Fibroblast of upper back skin (primary cell): ENCODE data around the gene CCDC63.
A peak's percentile ranks its signal among the peaks of the same experiment; 100 is the strongest.
"Not testable (repeated sequence)": the region's sequence is repeated elsewhere in the genome, so short reads cannot be mapped to it uniquely, and the experiment has no call there.

ENCODE experiments used
- DNase-seq: peaks from one replicate; pipeline ENCODE4 v3.0.0-alpha.2; 2013

CCDC63 gene

DNA sequence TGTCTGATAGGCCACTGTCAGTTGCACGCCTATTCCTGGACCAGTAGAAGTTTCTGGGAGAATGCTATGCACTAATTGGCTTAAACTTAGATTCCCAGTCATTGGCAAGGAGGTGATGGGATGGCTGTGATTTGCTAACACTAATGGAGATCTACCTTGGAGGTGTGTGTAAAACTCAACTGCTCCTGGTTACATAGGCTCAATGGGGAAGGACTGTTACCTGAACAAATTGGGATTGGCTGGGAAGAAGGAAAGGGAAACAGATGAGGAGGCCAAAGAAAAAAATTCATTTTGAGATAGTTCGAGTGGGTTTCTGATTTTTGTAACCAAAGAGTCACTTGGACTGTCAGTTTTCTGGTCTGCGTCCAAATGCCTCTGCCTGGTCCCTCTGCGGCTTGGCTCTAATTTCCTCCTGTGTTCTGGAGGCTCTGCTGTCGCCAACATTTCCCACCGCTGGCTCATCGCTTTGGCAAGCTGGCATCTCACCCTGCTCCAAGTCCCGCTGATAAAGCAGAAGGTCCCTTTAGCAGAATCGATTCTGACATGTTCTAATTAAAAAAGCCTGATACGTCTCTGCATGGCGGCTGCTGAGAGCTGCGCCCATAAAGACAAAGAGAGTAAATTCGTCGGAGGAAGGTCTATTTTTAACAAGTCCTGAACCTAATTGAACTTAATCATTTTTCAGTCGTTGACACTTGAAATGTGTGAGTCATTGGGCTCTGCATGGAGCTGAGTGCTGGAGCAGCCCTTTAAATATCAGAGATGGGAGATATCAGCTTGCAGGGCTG, 2.0 kb upstream of the CCDC63 start:
- peak; percentile 53 for DNase-seq

DNA sequence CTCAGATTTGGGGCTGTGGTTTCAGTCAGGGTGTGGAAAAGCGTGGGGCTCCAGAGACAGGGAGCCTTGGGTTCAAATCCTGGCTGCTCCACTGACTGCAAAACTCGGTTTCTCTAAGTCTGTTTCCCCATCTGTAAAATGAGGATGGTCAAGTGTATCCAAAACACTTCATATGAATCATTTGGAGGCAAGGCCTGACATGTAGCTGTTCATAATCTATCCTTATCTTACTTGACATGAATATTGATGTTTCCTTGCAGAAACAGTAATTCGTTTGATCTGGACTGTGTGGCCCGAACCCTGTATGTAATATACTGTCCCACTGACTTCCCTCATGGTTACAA, 1.5 kb upstream of the CCDC63 start:
- no peak for DNase-seq

DNA sequence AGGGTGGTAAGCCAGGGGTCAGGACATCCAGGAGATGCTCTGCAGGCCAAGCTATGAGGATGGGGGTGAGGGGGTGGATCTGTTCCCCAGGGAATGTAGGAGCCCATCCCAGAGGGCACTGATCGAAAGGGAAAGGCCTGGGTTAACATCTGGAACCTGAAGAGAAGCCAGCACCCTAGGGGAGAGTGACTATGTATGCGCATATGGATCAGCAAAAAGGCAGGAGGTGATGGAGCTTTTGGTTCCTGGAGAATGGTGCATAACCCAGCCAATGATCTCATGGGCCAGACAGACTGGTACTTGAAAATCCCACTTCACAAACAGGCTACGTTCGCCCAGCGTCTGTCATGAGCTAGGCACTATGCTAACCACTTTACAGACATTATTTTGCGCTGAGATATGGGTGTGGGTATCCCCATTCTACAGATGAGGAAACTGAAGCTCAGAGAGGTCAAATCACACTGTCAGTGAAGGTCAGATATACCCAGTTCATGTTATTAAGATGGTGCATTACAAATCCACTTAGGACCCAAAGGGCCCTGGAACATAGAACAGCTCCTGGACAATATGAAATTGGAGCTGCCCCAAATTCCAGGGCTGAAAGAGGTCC, 1.6 kb downstream of the CCDC63 start:
- no peak for DNase-seq

DNA sequence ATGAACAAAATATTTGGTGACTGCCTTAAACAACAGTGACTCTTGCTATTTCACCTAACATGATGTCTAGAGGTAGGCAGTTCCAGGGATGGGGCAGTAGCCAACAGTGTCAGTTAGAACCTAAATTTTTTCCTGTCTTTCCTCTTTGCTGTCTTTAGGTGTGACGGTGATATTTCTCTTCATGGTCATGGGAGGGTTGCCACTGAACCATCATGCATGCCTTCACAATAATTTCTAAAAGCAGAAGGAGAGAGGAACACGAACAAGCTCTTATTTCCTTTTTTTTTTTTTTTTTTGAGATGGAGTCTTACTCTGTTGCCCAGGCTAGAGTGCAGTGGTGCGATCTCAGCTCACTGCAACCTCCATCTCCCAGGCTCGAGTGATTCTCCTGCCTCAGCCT, 2.4 kb downstream of the CCDC63 start:
- no peak for DNase-seq

DNA sequence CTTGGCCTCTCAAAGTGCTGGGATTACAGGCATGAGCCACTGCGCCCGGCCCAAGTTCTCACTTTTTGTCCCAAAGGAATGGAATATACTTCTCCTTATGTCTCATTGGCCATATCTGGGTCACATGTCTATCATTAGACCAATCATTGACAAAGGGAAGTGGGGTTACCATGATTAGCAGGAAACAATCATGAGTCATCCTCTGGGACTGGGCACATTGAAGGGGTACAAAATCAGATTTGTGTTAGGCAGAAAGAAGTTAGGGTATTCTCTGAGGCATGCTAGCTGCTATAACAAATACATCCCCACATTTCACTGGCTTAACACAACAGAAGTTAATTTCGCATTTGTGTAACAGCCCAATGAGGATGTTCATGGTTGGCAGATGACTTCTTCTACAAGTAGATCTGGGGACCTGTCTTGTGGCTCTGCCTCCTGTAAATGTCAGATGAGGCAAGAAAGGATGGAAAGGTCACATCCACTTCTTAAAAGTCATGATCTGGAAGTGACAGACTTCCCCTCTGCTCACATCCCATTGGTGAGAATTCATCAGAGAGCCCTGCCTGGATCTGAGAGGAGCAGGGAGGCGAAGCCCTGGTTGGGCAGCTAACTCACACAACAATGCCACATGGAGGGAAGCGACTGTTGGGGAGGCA, 3.1 kb downstream of the CCDC63 start:
- DNase-seq, result no peak

DNA sequence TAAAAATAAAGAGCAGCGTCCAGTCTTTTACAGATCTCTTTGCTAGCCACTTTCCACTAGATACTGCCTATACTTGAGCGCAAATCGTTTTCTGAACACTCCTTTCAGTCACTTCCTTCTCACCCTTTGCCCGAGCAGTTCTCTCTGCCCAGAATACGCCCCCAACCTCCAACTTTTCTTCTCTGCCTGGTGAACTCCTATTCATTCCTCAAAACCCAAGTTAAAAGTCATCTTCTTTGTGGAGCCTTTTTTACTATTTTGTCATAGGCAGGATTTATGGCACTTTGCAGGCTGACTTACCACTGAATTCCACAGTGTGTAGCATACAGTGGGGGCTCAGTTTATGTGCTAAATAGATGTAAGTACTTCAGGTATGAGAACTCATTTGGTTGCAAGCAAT, 4.0 kb downstream of the CCDC63 start:
- DNase-seq, result no peak

DNA sequence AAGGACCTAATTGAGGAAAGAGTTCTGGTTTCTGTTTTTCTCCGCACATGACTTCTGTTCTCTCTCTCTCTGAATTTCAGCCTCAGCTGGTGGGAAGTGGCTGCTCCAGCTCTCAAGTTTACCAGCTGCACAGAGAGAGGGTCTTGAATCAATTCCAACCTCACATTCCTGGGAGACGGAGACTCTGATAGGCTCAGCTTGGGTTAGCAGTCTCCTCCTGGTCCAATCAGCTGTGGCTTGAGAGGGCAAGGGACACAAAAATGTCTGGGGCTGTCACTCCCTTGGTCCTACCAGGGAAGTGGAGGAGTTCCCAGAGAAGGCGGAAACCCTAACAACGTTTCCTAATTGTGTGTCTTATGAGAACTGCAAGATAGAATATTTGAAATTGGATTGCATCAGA, 7.0 kb downstream of the CCDC63 start:
- peak; percentile 41 for DNase-seq

DNA sequence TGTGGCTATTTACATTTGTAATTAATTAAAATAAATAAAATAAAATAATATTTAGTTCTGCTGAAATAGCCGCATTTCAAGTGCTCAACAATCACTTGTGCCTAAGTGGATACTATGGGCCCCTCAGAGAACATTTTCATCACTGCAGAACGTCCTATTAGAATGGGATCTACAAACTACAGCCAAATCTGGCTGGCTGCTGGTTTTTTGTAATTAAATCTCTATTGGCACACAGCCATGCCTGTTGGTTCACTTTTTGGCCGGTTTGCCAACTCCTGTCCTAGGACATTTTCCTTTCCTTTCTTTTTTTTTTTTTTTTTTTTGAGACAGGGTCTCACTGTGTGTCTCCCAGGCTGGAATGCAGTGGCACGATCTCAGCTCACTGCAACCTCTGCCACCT, 9.8 kb downstream of the CCDC63 start:
- DNase-seq, result no peak

DNA sequence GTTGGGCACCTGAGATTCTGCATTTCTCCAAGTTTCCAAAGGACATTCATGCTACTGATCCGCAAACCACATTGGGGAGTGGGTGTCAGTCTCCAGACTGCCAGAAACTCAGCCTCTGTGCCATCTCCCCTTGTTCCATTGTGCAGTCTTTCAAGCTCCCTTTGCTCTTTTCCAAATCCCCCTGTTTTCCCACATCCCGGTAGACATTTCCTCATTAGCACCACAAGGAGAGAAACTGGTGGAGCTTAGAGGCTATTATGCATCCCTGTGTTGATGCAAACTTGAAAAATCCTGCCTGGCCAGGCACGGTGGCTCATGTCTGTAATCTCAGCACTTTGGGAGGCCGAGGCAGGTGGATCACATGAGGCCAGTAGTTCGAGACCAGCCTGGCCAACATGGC, 10.7 kb downstream of the CCDC63 start:
- DNase-seq, result no peak

DNA sequence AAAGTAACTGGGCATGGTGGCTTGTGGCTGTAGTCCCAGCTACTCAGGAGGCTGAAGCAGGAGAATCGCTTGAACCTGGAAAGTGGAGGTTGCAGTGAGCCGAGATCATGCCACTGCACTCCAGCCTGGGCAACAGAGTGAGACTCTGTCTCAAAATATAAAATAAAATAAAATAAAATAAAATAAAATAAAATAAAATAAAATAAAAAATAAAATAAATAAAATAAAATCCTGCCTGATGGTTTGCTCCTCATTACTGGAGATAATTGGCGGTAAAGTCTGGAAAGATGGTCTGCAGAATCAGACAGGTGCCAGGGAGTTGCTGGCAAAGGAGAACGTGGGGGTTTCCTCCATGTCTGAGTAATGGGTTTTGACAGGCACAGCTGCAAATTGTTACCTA, 11.2 kb downstream of the CCDC63 start:
- not testable (repeated sequence) for DNase-seq

DNA sequence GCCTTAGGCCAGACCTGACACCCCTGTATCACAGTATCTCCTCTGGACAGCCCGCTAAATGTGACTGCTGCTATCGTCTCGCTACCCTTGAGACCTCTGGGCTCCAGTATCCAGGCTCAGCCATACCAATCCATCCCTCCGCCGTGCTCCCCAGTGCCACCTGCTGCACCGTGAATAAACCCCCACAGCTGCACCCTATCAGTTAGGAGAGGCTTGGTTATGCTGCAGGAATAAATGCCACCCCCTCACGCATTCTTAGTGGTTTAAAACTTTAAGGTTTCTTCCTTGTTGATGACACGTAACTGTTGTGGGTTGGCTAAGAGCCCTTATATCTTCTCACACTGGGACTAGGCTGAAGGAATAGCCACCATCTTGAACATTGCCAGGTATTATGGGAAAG, 12.1 kb downstream of the CCDC63 start:
- no peak for DNase-seq

DNA sequence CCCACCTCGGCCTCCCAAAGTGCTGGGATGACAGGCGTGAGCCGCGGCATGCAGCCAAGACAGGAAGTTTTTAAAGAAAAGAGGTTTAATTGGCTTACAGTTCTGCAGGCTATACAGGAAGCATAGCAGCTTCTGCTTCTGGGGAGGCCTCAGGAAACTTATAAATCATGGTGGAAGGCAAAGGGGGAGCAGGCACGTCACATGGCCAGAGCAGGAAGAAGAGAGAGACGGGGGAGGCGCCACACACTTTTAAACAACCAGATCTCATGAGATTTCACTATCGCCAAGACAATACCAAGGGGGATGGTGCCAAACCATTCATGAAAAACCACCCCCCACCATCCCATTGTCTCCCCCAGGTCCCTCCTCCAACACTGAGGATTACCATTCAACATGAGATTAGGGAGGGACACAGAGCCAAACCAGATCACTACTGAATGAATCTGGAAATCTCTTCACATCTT, 14.1 kb downstream of the CCDC63 start:
- no peak for DNase-seq

DNA sequence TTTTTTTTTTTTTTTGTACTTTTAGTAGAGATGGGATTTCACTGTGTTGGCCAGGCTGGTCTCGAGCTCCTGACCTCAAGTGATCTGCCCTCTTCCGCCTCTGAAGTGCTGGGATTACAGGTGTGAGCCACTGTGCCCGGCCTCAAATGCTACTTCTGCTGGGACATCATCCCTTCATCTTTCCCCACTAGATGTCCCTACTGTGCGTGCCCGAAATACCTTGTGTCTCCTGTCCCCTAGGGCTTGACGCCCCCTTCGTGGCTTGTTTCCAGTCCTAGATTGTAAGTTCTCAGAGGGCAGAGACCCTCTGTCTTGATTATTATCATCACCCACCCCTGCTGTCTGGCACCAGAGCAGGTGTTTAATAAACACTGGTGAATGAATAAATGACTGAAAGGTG, 14.9 kb downstream of the CCDC63 start:
- DNase-seq, result no peak

DNA sequence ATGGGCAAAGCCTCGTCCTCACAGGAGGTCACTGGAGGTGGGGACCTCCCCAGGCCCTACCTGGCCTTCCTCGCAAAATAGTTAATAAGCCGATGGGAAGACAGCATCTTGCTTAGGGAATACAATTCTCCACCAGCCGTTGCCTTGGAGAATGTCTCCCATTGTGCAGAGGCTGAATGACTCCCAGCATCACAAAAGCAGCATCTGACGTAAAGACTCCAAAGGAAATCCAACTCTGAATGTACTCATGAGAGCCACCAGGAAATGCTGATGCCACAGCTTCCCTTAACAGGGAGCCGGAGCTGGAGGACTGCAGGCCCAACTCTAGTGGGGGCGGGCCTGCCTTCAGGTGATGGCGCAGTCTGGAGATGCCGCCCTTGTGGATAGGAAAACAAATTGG, 15.5 kb downstream of the CCDC63 start:
- DNase-seq, result no peak

DNA sequence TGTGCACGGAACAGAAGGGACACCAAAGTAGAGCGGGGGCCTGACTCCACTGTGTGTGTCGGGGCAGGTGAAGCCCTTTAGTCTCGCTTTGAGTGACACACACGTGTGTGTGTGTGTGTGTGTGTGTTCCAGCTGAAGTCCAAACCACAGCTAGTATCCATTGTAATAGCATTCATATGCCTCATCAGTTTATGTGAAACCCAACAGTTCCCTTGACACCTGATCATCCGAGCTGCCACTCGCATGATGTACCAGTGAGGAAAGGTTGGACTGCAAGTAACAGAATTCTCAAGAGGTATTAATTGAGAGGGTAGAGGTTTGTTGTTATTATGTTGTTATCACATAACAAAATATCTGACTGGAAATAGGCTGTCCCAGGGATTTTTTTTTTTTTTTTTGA, 16.4 kb downstream of the CCDC63 start:
- no peak for DNase-seq

DNA sequence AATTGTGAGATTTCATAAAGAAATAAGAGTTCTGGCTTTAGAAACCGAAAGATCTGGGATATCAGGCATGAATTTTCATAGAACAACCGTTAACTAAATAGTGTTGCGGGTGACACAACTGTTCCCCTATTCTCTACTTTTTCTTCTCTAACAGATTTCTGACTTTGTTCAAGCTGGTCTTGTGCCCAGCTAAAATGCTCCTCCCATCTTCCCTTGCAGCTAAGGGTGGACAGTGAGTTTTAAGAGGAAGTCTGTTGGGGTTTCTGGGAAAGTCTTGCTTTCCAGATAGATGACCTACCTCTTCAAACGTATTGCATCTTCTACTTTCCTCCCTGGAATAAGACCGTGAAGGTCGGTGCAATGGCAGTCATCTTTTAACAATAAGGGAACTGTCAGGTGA, 18.7 kb downstream of the CCDC63 start:
- no peak for DNase-seq

DNA sequence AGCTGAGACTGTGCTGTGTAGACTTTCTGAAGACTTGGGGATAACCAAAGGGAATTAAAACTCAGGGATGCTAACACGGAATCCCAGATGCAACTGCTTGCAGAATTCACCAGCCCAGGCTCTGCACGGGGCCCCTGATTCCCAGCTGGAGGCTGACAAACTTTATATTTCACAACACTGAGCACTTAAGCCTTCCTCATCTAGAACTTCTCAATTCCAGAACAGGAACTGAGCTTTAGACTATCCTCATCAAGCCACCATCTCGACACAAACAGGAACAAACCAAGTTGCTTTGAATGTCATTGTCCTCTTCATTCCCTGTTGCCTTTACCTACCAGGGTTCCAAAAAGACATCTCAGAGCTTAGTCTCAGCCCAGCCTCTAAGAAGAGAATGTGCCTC, 22.2 kb downstream of the CCDC63 start:
- no peak for DNase-seq

DNA sequence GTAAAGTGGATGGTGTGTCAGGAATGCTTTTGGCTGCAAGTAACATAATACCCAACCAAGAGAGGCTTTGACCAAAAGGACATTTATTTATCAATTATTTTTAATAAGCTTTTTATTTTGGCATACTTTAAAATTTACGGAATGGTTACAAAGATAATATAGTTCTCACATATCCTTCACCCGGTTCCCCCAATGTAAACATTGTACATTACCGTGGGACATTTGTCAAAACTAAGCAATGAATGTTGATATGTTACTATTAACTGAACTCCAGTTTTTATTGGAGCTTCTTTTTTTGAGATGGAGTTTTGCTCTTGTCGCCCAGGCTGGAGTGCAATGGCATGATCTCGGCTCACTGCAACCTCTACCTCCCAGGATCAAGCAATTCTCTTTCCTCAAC, 23.0 kb downstream of the CCDC63 start:
- DNase-seq, result no peak

DNA sequence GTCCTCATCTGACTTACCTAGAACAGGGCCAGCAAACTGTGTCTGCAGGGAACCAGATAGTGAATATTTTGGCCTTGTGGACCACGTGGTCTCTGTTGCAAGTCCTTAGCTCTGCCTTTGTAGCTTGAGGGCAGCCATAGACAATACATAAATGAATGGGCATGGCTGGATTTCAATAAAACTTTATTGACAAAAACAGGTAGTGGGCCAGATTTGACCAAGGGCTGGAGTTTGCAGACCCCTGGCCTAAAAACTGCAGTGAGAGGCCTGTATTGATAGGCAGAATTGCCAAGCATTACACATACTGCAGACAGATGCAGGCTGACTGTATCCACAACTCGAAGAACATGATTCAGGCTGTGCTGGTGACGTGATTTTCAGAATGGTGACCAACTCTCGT, 25.3 kb downstream of the CCDC63 start:
- no peak for DNase-seq

DNA sequence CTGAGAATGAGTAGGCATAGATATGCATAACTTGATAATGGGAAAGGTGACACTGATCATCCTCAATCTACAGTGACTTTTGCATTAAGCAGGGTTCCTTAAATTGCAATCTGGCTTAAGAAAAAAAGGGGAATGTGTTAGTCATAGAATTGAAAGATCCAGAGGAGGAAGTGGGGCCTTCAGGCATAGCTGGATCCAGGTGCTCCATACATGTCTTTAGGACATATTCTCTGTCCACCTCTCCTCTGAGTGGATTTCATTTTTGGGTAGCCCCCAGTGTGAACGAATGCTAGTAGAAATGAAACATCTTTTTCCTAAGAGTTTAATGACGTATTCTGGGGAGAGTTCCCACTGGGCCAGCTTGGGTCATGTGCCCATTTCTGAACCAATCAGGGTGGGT, 27.6 kb downstream of the CCDC63 start:
- no peak for DNase-seq

DNA sequence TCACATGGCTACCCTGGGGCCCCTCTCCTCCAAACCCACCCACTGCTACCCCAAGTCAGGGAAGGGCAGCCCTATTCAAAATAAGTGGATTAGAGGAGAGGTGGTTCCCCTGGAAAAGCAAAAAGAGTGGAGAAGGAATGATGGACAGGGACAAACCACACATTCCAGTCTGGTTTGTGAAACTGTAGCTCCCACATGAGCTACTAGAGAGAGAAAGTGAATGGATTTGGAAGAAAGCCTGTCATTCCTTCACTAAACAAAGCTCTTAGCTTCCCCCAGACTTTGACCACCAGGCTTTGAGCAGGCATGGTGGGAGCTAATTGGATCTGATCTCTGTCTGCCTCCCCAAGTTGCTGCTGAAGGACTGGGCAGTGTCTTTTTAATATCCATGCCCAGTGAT, 28.0 kb downstream of the CCDC63 start:
- no peak for DNase-seq

DNA sequence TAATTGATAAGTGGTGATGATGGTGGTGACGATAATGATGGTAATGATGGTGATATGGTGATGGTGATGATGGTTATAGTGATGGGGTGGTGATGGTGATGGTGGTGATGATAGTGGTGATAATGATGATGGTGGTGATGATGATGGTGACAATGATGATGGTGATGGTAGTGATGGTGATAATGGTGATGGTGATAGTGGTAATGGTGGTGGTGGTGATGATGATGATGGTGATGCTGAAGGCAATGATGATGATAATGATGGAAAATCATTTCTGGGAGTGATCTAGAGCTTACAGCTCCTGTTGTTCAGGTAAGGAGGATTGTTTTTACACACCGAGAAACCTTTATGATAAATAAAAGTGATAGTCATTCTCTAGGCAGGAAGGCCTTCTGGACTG, 33.9 kb downstream of the CCDC63 start:
- no peak for DNase-seq

DNA sequence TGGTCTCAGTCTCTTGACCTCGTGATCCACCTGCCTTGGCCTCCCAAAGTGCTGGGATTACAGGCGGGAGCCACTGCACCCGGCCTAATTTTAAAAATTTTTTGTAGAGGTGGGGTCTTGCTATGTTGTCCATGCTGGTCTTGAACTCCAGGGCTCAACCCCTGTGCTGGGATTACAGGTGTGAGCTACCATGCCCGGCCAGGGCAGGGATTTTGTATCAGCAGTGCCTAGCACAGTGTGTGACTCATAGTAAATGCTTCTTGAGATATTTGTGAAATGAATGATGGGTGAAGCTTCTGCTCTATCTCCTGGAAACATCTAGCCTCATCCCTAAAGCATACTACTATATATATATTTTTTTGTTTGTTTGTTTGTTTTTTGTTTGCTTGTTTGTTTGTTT, 36.5 kb downstream of the CCDC63 start:
- DNase-seq, result no peak

DNA sequence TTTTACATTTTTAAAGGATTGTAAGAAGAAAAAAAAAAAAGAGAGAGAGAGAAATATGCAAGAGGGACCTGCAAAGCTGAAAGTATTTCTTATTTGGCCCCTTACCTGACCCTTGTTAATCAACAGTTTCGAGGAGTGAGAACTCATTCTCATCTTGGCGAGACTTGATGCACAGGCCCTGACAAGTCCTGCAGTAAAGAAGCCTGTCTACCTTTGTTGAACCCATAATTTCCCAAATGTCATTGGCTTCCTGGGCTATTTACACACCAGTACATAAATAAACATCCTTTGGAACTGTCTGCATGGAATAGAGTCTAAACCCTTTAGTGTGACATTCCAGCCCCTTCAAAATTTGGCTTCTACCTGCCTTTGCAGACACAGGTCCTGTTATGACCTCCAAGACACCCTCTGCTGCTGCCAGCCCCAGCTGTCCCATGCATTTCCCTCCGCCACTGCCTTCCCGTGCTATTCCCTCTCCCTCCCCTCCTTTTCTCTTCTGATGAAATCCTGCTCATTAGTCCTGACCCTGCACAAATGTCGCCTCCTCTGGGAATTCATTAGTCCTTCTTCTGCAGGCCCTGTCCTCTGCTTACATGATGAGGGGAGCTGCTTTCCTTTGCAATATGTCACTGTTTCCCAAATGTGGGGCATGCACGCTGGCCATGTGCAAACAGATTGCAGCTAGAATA, 38.5 kb downstream of the CCDC63 start:
- DNase-seq, result no peak
